MM.1S (cell line): ENCODE measurements around the gene KAT6B.

Experiments used
- DNase-seq: peaks from one replicate; pipeline ENCODE4 v3.0.0-alpha.2; 2015
- H2AFZ ChIP-seq: fragments of 300-600 bp; sonication (generic); 2 replicates; pipeline ENCODE4 v1.6.0; 2016; ENCODE audit warnings: antibody characterized with exemption, low read length
- H3F3A ChIP-seq: fragments of 300-600 bp; sonication (generic); 2 replicates; pipeline ENCODE4 v1.6.1; 2016; ENCODE audit warnings: mild to moderate bottlenecking, antibody characterized with exemption, low read length, moderate library complexity, mixed read lengths; ENCODE audit not compliant: insufficient read depth
- H3K27ac ChIP-seq: fragments of 300-600 bp; sonication (generic); 2 replicates; pipeline ENCODE4 v1.5.1; 2016; ENCODE audit warnings: mild to moderate bottlenecking, low read length
- H3K27me3 ChIP-seq: fragments of 300-600 bp; sonication (generic); replicated peaks from 2 replicates; pipeline ENCODE4 v1.6.0; 2016; ENCODE audit warnings: low read length; ENCODE audit not compliant: insufficient read depth
- H3K36me3 ChIP-seq: fragments of 300-600 bp; sonication (generic); replicated peaks from 2 replicates; pipeline ENCODE4 v1.6.1; 2016; ENCODE audit warnings: mild to moderate bottlenecking, low read length, mixed read lengths; ENCODE audit not compliant: insufficient read depth
- H3K4me1 ChIP-seq: fragments of 300-600 bp; sonication (generic); 2 replicates; pipeline ENCODE4 v1.6.1; 2016; ENCODE audit warnings: low read length, mixed read lengths
- H3K4me2 ChIP-seq: fragments of 300-600 bp; sonication (generic); 2 replicates; pipeline ENCODE4 v1.6.0; 2016; ENCODE audit warnings: low read depth, low read length
- H3K4me3 ChIP-seq: fragments of 300-600 bp; sonication (generic); 2 replicates; pipeline ENCODE4 v1.5.1; 2016; ENCODE audit warnings: low read length, mixed read lengths
- H3K79me2 ChIP-seq: fragments of 300-600 bp; sonication (generic); 2 replicates; pipeline ENCODE4 v1.6.1; 2016; ENCODE audit warnings: mixed run types, low read length, mixed read lengths
- H3K9ac ChIP-seq: fragments of 300-600 bp; sonication (generic); 2 replicates; pipeline ENCODE4 v1.6.1; 2016; ENCODE audit warnings: low read length, mixed read lengths
- H3K9me2 ChIP-seq: fragments of 300-600 bp; sonication (generic); replicated peaks from 2 replicates; pipeline ENCODE4 v1.6.1; 2016; ENCODE audit warnings: mild to moderate bottlenecking, low read length, mixed read lengths; ENCODE audit not compliant: insufficient read depth
- H3K9me3 ChIP-seq: fragments of 300-600 bp; sonication (generic); replicated peaks from 2 replicates; pipeline ENCODE4 v1.6.1; 2016; ENCODE audit warnings: mild to moderate bottlenecking, low read length, mixed read lengths; ENCODE audit not compliant: insufficient read depth
- H4K20me1 ChIP-seq: fragments of 300-600 bp; sonication (generic); 2 replicates; pipeline ENCODE4 v1.6.1; 2016; ENCODE audit warnings: mild to moderate bottlenecking, low read length, moderate library complexity, mixed read lengths; ENCODE audit not compliant: insufficient read depth
- CTCF ChIP-seq: fragments of 300-600 bp; sonication (generic); IDR thresholded peaks from 2 replicates; pipeline ENCODE4 v1.5.1; 2016; ENCODE audit warnings: antibody characterized with exemption, low read length, mixed read lengths
- EZH2 ChIP-seq: fragments of 300-600 bp; sonication (generic); optimal IDR thresholded peaks from 2 replicates; pipeline ENCODE3; 2017; ENCODE audit warnings: low read depth, mild to moderate bottlenecking, antibody characterized with exemption, low read length, mixed read lengths
- EZH2phosphoT487 ChIP-seq: fragments of 300-600 bp; sonication (generic); IDR thresholded peaks from 2 replicates; pipeline ENCODE4 v1.6.1; 2018; ENCODE audit warnings: antibody characterized with exemption, low read length

Gene KAT6B

GRCh38 chr10:74877898-74878297, 51.5 kb downstream of the KAT6B start:
- Histone ChIP-seq H3K36me3 (no peaks in the 10 kb centered on the region), H3K27ac (no peak overlapping the region), H3K9ac (no peak overlapping the region), H3F3A (no peaks in the 10 kb centered on the region), H3K27me3 (no peaks in the 10 kb centered on the region), H2AFZ (no peak overlapping the region), H3K4me2 (no peak overlapping the region), H3K79me2 (peaks cover 33% of the 10 kb centered on the region), H3K9me3 (no peaks in the 10 kb centered on the region), H3K4me1 (no peaks in the 10 kb centered on the region), H3K9me2 (no peaks in the 10 kb centered on the region), H3K4me3 (no peak overlapping the region), H4K20me1 (no peaks in the 10 kb centered on the region)
- no peak for TF ChIP-seq EZH2
- TF ChIP-seq EZH2phosphoT487, result no peak
- DNase-seq, result no peak

- H3F3A ChIP-seq, result no peaks in the 10 kb centered on the region
- TF ChIP-seq EZH2, result no peak
- no peak for TF ChIP-seq CTCF
- H3K9ac ChIP-seq, result no peak overlapping the region
- no peak overlapping the region for H3K4me3 ChIP-seq
- H3K27ac ChIP-seq, result no peak overlapping the region
- no peaks in the 10 kb centered on the region for H3K9me3 ChIP-seq
- no peaks in the 10 kb centered on the region for H3K9me2 ChIP-seq
- H3K4me2 ChIP-seq, result no peak overlapping the region
- H3K79me2 ChIP-seq, result peaks cover 38% of the 10 kb centered on the region
- no peaks in the 10 kb centered on the region for H4K20me1 ChIP-seq
- no peaks in the 10 kb centered on the region for H3K27me3 ChIP-seq
- no peak overlapping the region for H2AFZ ChIP-seq
- H3K36me3 ChIP-seq, result no peaks in the 10 kb centered on the region
- H3K4me1 ChIP-seq, result no peaks in the 10 kb centered on the region
- no peak for DNase-seq
Measured at GRCh38 chr10:74880041-74880440, 53.6 kb downstream of the KAT6B start.

- no peaks in the 10 kb centered on the region for H3K9me3 ChIP-seq
- peaks cover 42% of the 10 kb centered on the region for H3K79me2 ChIP-seq
Measured at GRCh38 chr10:74881253-74881884, 55.0 kb downstream of the KAT6B start.

More at GRCh38 chr10:74881253-74881884, 55.0 kb downstream of the KAT6B start:
- H3K9ac ChIP-seq, result no peak overlapping the region
- TF ChIP-seq EZH2phosphoT487, result no peak
- TF ChIP-seq CTCF, result no peak
- TF ChIP-seq EZH2, result no peak
- H3K36me3 ChIP-seq, result no peaks in the 10 kb centered on the region
- no peak overlapping the region for H3K4me2 ChIP-seq
- no peaks in the 10 kb centered on the region for H3K27me3 ChIP-seq
- DNase-seq, result no peak
- H3F3A ChIP-seq, result no peaks in the 10 kb centered on the region
- H3K27ac ChIP-seq, result no peak overlapping the region
- no peak overlapping the region for H2AFZ ChIP-seq
- H3K4me3 ChIP-seq, result no peak overlapping the region
- H3K4me1 ChIP-seq, result no peaks in the 10 kb centered on the region
- H4K20me1 ChIP-seq, result no peaks in the 10 kb centered on the region
- no peaks in the 10 kb centered on the region for H3K9me2 ChIP-seq
